SK-N-SH (cell line): ENCODE results near the gene INSYN2B.

Source experiments
- CTCF ChIP-seq: fragments of 200-600 bp; sonication (generic); IDR thresholded peaks from 2 replicates; pipeline ENCODE4 v1.6.1; 2017; ENCODE audit warnings: antibody characterized with exemption, mild to moderate bottlenecking, moderate library complexity
- EP300 ChIP-seq, 2 experiments: IDR thresholded peaks; 2 replicates each; pipeline versions ENCODE4 v1.4.0 to v1.6.1; 2012; ENCODE audit warnings: borderline replicate concordance in 1 of 2, low read depth in 1 of 2, low read length in 1 of 2
- TCF12 ChIP-seq: IDR thresholded peaks from 2 replicates; pipeline ENCODE4 v1.4.0; 2012

- TF ChIP-seq CTCF: no peak
- TF ChIP-seq TCF12: no peak
- TF ChIP-seq EP300 (IDR thresholded peaks at IDR 0.05; ENCODE audit: borderline replicate concordance in 1 of 2, low read depth in 1 of 2, low read length in 1 of 2): no peak
Measured at GRCh38 chr5:169993485-169993790, 13.1 kb upstream of the INSYN2B start.
